SU-DHL-6 (cell line): ENCODE data around the gene CEACAM21.
A peak's percentile ranks its signal among the peaks of the same experiment; 100 is the strongest.

Experiments used
- EZH2phosphoT487 ChIP-seq: fragments of 200-600 bp; sonication (generic), shearing (Covaris generic); conservative IDR thresholded peaks from 2 replicates; pipeline ENCODE4 v1.6.1; 2018; ENCODE audit warnings: mild to moderate bottlenecking, antibody characterized with exemption, low read length, moderate library complexity, mixed read lengths
- TF ChIP-seq, protein P1 (sequence below): fragments of 200-600 bp; sonication (generic); IDR thresholded peaks from one replicate; pipeline ENCODE4 v1.5.1; 2017; ENCODE audit warnings: antibody characterized with exemption, mild to moderate bottlenecking, low read length, moderate library complexity; ENCODE audit not compliant: insufficient read depth, poor library complexity, severe bottlenecking

DNA sequence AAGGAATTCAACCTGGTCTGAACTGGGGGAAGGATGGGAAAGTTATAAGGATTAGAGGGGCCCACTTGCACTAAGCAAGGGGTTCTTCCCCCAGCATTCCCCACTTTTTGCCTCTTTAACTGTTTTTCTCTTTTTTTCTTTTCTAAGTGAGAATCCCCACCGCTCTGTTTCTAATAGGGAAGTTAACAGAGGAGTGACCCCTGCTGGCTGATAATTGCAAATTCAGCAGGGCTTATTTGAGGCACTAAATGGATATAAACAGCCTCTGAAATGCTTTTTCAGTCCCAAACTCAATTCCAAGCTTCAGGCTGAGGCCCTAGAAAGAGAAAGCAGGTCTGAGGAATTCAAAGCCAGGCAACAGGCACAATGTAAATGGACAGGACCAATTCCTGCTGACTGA, 38.2 kb upstream of the CEACAM21 start:
- TF ChIP-seq, protein P1, sequence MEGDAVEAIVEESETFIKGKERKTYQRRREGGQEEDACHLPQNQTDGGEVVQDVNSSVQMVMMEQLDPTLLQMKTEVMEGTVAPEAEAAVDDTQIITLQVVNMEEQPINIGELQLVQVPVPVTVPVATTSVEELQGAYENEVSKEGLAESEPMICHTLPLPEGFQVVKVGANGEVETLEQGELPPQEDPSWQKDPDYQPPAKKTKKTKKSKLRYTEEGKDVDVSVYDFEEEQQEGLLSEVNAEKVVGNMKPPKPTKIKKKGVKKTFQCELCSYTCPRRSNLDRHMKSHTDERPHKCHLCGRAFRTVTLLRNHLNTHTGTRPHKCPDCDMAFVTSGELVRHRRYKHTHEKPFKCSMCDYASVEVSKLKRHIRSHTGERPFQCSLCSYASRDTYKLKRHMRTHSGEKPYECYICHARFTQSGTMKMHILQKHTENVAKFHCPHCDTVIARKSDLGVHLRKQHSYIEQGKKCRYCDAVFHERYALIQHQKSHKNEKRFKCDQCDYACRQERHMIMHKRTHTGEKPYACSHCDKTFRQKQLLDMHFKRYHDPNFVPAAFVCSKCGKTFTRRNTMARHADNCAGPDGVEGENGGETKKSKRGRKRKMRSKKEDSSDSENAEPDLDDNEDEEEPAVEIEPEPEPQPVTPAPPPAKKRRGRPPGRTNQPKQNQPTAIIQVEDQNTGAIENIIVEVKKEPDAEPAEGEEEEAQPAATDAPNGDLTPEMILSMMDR, result peak; percentile 74
- no peak for TF ChIP-seq EZH2phosphoT487
